GM23338 (cell line): ENCODE measurements around the gene IL31.

Experiments used
- CTCF ChIP-seq, 2 experiments: fragments of 200-600 bp in 1 of 2; sonication (generic) in 1 of 2; conservative IDR thresholded peaks; 2 replicates each; pipeline versions ENCODE4 v1.5.1 to v1.6.1; 2016 to 2017; ENCODE audit warnings: antibody characterized with exemption in 2 of 2, low read depth in 2 of 2, mild to moderate bottlenecking in 2 of 2, moderate library complexity in 1 of 2
- ETS1 ChIP-seq: IDR thresholded peaks from 2 replicates; pipeline ENCODE4 v1.6.1; 2016; ENCODE audit warnings: antibody characterized with exemption
- EZH2 ChIP-seq: fragments of 200-600 bp; sonication (generic); IDR thresholded peaks from one replicate; pipeline ENCODE4 v1.8.0; 2017; ENCODE audit warnings: antibody characterized with exemption, mild to moderate bottlenecking, low read depth; ENCODE audit not compliant: unreplicated experiment

GRCh38 chr12:122174155-122174845 lies at the start of gene IL31:
- TF ChIP-seq CTCF (conservative IDR thresholded peaks at IDR 0.05; ENCODE audit: low read depth in 2 of 2) = no peak
- no peak for TF ChIP-seq EZH2
- no peak for TF ChIP-seq ETS1
